RWPE2 (cell line): ENCODE data around the gene PTPRD.

Experiments
- ATAC-seq: fragments of 200-7000 bp; cut with Tn5 transposase; 3 replicates; pipeline ENCODE4 v1.9.1; 2021; ENCODE audit warnings: low read depth
- DNase-seq: peaks from one replicate; pipeline ENCODE4 v3.0.0-alpha.2; 2020; ENCODE audit warnings: low spot score
- H3K27ac ChIP-seq: fragments of 450-650 bp; 2 replicates; pipeline ENCODE4 v1.5.1; 2017; ENCODE audit warnings: mild to moderate bottlenecking; ENCODE audit not compliant: poor library complexity, severe bottlenecking
- H3K27me3 ChIP-seq: fragments of 250-450 bp; sonication (Bioruptor Pico); 2 replicates; pipeline ENCODE4 v1.5.1; 2021; ENCODE audit warnings: mild to moderate bottlenecking, moderate library complexity; ENCODE audit not compliant: insufficient read depth, poor library complexity, severe bottlenecking
- H3K36me3 ChIP-seq: fragments of 250-450 bp; sonication (Bioruptor Pico); 2 replicates; pipeline ENCODE4 v1.5.1; 2020; ENCODE audit warnings: low read depth, mild to moderate bottlenecking, moderate library complexity
- H3K4me1 ChIP-seq: fragments of 250-450 bp; sonication (Bioruptor Pico); 2 replicates; pipeline ENCODE4 v1.5.1; 2021; ENCODE audit warnings: mild to moderate bottlenecking, moderate library complexity; ENCODE audit not compliant: insufficient read depth, poor library complexity, severe bottlenecking
- H3K4me3 ChIP-seq: fragments of 250-450 bp; sonication (Bioruptor Pico); 2 replicates; pipeline ENCODE4 v1.5.1; 2021; ENCODE audit warnings: mild to moderate bottlenecking, moderate library complexity; ENCODE audit not compliant: severe bottlenecking
- H3K9me3 ChIP-seq: fragments of 250-450 bp; sonication (Bioruptor Pico); 2 replicates; pipeline ENCODE4 v1.5.1; 2021; ENCODE audit warnings: mild to moderate bottlenecking, moderate library complexity; ENCODE audit not compliant: severe bottlenecking
- CTCF ChIP-seq: fragments of 450-650 bp; IDR thresholded peaks from one replicate; pipeline ENCODE4 v1.5.1; 2017; ENCODE audit warnings: mild to moderate bottlenecking, moderate library complexity; ENCODE audit not compliant: poor library complexity, severe bottlenecking

PTPRD gene

GRCh38 chr9:10633785-10634184 is 21.0 kb upstream of the PTPRD start:
- H3K4me1 ChIP-seq, result no peaks in the 10 kb centered on the region
- no peak overlapping the region for H3K4me3 ChIP-seq
- no peaks in the 10 kb centered on the region for H3K9me3 ChIP-seq
- no peak overlapping the region for H3K27ac ChIP-seq
- H3K36me3 ChIP-seq, result no peaks in the 10 kb centered on the region
- peaks cover 16% of the 10 kb centered on the region for H3K27me3 ChIP-seq
- DNase-seq (no peak), ATAC-seq (no peak)
- TF ChIP-seq CTCF, result no peak

DNA sequence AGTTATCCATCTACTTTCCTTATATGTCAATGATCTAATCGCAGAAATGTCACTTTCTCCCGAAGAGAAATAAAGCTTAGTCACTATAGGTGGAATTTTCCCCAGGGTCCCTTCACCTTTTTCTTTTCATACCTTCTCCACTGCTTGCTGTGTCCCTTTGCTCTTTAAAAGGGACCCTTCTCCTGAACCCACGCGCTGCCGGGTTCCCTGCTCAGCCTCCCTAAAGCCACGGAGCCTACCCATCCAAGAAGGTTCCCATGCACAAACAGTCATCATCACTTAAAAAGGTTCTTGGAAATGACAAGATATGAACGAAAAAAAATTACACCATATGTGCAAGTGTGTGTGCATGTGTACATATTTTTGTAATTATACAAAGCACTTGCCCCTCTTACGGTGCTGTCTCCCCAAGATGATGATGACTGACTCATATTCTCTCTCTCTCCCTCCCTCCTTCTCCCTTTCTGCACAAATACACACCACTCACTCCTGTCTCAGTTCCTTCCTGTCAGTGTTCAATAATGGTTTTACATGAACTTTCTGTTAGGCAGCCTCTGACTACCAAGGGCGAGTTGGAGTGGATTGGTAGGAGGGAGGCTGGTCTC is 1.5 kb upstream of the PTPRD start:
- ATAC-seq (no peak), DNase-seq (no peak)
- Histone ChIP-seq H3K4me3 (no peak overlapping the region), H3K9me3 (no peaks in the 10 kb centered on the region), H3K27me3 (peaks cover 78% of the 10 kb centered on the region), H3K36me3 (no peaks in the 10 kb centered on the region), H3K4me1 (no peaks in the 10 kb centered on the region), H3K27ac (no peak overlapping the region)
- TF ChIP-seq CTCF, result no peak

- ATAC-seq, result no peak
- Histone ChIP-seq H3K36me3 (no peaks in the 10 kb centered on the region), H3K4me1 (no peaks in the 10 kb centered on the region), H3K9me3 (no peaks in the 10 kb centered on the region), H3K27ac (no peak overlapping the region), H3K4me3 (no peak overlapping the region), H3K27me3 (peaks cover 86% of the 10 kb centered on the region)
- no peak for TF ChIP-seq CTCF
- no peak for DNase-seq
Observed at GRCh38 chr9:10613419-10613818, 617 bp upstream of the PTPRD start.

- H3K36me3 ChIP-seq, result no peaks in the 10 kb centered on the region
- H3K4me3 ChIP-seq, result no peak overlapping the region
- H3K27me3 ChIP-seq, result peaks cover 54% of the 10 kb centered on the region
- ATAC-seq, result no peak
- no peaks in the 10 kb centered on the region for H3K4me1 ChIP-seq
- TF ChIP-seq CTCF, result no peak
- no peaks in the 10 kb centered on the region for H3K9me3 ChIP-seq
- no peak overlapping the region for H3K27ac ChIP-seq
- no peak for DNase-seq
Observed at GRCh38 chr9:10605388-10605787, 7.4 kb downstream of the PTPRD start.

- no peak for DNase-seq
- no peaks in the 10 kb centered on the region for H3K9me3 ChIP-seq
- TF ChIP-seq CTCF, result no peak
- no peaks in the 10 kb centered on the region for H3K4me1 ChIP-seq
- no peak overlapping the region for H3K27ac ChIP-seq
- H3K4me3 ChIP-seq, result no peak overlapping the region
- H3K36me3 ChIP-seq, result no peaks in the 10 kb centered on the region
- no peak for ATAC-seq
- H3K27me3 ChIP-seq, result peaks cover 49% of the 10 kb centered on the region
Observed at GRCh38 chr9:10604927-10605326, 7.9 kb downstream of the PTPRD start.
